Sciatic nerve (tissue), 2 donors: ENCODE measurements around the gene LPAR1. TPM values are rescaled to one million over a fixed set of nuclear protein-coding genes. Genes with fewer than 3 reads are reported as not detected.
A peak's percentile ranks its signal among the peaks of the same experiment; 100 is the strongest.

Source experiments
- ATAC-seq: fragments of 200-7000 bp; cut with Tn5 transposase; one replicate; pipeline ENCODE4 v1.9.1; 2020; ENCODE audit warnings: mild to moderate bottlenecking, moderate library complexity
- DNase-seq: peaks from one replicate; pipeline ENCODE4 v3.0.0-alpha.2; 2020; ENCODE audit warnings: low spot score
- intact Hi-C: fragments of 100-400 bp; cut with DNase I; formaldehyde crosslinking; loops from one replicate; pipeline ENCODE4 v1.14.2; 2022
- total RNA-seq: library from RNA; stranded (reverse); fragmentation: NEBNext Ultra II Directional; extraction: Animal tissue kit (Norgen Biotek cat#: 25700); gene quantifications from one replicate; pipeline ENCODE4 v1.2.1, GENCODE V29; 2021
- donor health status: DM: no; HTN: no; CAD: no.
- donor health status: DM: no; HTN: no; CAD: no.

The LPAR1 gene
- total RNA-seq, 1 donor from 2014 or later, result 170 TPM

DNA sequence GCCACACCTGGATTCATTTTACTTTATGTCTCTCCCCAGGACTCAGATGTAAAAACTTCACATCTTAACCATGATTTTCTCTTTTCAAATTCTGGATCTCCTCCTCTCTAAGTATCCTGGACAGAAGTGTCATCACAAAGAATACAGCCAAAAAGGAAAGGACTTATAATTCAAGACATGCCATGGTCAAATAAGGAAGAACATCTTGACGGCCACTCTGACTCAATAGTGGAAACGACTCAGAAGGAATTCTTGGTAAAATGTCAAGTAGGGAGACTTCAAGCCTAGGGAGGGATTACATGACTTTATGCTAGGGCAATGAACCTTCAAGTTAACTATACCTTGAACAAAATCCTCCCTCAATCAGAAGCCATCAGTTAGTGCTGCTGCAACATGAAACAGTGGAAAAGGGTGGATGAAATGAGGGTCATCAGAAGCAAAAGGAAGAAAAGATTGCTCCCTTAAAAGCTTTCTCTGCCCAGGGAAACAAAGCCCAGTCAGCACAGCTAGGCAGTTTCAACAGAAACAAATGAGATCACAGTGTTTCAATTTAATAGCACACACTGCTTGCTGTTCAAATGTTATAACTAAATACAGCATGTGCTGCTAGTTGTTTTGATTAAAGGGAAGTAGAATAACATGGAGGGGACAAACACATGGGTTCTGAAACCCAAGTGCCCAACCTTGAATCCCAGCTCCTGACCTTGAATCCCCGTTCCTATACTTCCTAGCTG, 101.4 kb downstream of the LPAR1 start:
- intact Hi-C loops, result no loop called here
- ATAC-seq, result peak; percentile 67
- DNase-seq, result no peak

DNA sequence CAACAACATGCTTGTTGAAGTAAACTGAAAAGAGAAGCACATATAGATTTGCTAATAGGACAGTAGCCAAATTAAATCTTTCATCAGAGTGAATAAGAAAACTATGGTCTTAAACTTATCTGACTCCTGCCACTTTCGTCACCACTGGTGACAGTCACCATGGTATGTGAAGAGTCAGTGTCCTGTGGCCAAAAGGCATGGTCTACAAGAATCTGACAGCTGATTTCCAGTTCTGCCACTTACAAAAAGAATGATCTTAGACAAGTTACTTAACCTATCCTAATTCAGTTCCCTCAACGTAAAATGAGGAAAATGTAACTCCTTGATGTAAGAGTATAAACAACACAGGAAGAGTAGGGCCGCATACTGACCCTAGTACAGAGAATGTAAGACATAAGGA, 102.0 kb downstream of the LPAR1 start:
- DNase-seq (no peak), ATAC-seq (no peak)
- intact Hi-C loops, result no loop called here

DNA sequence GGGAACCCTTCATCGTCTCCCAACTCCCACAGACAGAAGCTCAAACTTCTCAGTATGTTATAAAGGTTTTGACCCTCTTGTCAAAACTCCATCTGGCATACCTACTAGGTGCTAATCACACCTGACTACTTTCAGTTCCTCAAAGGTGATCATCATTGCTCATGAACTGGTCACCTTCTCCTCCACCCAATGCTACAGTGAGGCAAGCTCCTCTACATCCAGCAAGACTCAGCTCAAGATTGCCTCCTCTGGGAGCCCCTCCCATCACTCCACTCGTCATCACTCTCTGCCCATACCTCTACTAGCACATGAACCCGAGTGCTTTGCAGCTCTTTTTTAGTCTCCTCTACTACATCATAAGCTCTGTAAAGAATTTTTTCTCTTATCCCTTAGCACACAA, 102.4 kb downstream of the LPAR1 start:
- DNase-seq, result no peak
- no peak for ATAC-seq
- intact Hi-C loops, result no loop called here

DNA sequence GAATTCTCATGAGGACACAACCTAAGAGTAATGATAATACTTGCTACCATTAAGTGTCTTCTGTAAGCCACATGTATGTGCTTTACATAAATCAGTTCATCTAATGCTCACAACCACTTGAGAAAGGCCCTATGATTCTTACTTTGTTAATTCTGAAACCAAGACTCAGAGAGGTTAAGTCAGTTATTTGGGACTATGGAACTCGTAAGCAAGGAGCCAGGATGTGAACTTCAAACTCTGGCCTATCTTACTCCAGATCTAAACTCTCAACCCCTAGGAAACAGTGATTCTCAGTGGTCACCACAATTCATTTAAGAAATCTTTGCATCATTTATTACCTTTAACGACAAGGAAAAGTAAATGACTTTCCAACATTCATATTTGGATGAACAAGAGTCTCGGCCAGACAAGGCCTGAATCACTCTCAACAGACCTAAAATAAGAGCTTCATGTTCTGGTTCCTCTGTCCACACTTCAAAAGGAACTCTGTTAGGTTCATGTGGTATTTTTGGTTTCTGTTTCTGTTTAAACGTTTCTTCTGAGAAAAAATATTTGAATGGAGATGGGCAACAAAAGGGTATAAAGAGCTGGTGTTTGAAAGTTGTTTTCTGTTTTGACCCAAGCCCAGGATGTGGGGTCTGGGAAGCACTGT, 104.8 kb downstream of the LPAR1 start:
- intact Hi-C loops, result no loop called here
- no peak for ATAC-seq

DNA sequence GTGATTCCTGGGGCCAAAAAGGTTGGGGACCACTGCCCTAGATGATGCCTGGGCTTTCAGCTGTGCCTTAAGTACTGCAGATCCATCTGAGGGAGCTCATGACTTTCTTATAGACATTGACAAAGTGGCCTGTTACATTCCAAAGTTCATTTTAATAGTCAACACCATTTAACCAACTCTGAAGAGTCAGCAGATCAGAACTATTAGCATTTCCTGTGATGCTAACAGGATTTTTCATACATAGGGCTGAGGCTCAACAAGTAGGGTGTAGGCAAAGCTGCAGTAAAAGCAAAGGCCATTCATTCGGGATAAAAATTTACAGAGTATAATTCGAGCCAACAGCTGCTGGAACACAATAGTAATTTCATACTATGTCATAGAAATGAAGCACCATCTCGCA, 105.4 kb downstream of the LPAR1 start:
- intact Hi-C loops, result no loop called here
- ATAC-seq, result no peak
- DNase-seq, result no peak

More for the DNA sequence above, 104.8 kb downstream of the LPAR1 start:
- DNase-seq, result no peak

DNA sequence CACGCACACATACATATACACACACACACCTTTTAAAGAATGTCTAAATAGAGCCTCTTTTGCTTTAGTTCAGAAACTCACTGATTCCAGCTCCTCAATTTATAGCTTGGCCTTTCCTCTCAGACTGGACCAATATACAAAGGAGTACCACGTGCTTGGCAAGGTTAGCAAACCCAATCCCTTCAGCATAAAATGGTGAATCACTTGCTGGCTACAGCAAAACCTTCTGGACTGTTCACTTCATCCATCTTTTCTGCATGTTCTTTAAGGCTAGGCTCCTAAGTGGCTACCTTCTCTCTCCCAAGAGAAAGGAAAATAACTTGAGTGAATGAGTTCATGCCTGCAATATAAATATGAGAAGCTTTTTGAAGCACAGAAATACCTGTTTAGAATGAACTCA, 109.7 kb downstream of the LPAR1 start:
- no peak for DNase-seq
- no peak for ATAC-seq
- intact Hi-C loops, result no loop called here

DNA sequence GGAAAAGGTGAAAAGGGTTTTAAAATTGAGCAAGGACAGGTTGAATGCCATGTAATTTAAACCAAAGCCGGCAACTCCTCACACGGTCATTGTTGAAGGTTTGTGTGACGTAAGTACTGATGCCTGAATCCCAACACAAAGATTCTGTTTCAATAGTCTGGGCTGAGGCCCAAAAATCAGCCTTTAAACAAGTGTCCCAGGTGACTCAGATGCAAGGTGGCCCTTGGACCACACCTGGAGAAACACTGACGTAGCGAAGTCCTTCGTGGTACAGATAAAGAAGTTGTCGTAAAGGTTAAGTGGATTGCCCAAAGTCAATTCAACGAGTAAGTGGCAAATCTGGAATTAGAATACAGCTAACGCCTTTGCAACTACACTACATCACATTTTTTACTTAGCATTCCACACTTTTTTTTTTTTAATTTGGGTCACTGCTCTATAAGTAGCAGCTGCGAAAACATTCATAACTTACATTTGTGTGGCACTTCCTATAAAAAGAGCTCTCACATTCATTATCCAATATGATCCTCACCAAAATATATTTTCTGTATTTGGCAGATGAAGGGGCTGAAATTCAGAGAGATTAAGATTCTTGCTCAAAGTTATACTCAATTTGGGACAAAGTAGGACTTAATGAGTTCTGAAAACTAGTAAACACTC, 111.3 kb downstream of the LPAR1 start:
- ATAC-seq (peak; percentile 85), DNase-seq (no peak)
- intact Hi-C loops, result no loop called here

DNA sequence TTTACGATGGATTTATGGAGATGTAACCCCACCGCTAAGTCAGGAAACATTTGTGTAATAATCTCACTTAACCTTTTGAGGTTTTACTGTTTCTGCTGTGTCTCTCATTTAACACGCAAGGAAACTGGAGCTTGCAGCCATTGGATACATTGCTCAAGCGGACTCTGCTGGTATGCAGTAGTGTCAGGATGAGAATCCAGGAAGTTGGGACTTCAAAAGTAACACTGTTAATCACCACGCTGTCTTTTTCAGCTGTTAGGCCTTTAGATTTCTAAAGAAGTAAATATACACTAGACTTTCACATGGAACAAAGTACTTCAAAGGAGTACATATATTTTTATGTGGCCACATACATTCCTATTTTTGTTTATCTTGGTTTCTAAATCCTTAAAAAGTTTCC, 114.7 kb downstream of the LPAR1 start:
- DNase-seq (no peak), ATAC-seq (no peak)
- intact Hi-C loops, result no loop called here

DNA sequence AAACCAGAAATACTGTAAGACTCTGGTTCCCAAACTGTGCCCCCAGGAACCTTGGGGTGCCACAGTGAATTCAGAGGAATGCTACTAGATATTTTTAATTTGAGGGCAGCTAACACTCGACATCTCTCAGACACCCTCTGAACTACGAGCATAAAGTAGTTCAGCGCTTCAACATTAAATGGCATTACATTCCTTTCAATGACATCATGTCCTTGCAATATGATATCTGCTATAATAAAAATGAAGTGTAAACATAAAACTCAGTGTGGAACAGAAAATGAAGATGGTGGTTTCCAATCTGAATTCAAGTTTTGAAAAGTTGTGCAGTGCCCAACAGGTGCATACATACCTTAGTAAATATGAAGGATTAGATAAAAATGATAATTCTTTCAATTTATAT, 116.1 kb downstream of the LPAR1 start:
- intact Hi-C loops, result no loop called here
- no peak for ATAC-seq
- no peak for DNase-seq

DNA sequence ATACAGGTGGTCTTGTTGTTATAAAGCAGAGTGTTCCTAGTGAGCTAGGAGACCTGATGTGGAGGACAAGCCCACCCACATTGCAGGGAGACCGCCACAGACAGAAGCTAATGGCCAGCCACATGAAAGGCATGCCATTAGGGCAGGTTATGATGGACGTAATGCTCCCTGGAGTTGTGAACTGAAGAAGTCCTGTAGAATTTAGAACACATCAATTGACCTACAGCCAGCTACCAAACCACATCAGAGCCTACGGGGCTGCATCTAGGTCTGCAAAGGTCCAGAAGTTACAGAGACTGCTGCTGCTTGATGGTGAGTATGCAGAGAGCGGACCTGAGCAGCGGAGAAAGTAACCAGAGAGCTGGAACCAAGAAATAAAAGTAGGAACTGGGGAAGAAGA, 116.6 kb downstream of the LPAR1 start:
- DNase-seq, result no peak
- intact Hi-C loops, result no loop called here
- ATAC-seq, result no peak

DNA sequence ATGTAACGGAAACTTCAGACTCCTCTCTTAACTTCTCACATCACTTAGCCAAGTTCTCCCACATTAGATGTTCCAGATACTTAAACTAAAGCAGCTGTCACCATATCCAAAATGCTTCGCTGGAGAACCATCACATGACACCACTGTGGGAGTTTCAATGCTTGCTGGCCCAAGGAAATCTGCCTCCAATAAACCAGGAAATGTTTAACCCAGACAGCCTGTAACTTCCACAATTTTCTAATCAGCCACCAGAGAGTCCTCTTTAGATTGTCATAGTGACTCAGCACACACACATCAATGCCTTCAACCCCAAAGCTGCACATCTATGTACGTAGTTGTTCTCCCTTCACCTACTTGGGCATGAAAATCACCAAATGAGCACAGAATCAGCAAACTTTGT, 118.7 kb downstream of the LPAR1 start:
- peak; percentile 71 for ATAC-seq
- no peak for DNase-seq
- intact Hi-C loops, result no loop called here

DNA sequence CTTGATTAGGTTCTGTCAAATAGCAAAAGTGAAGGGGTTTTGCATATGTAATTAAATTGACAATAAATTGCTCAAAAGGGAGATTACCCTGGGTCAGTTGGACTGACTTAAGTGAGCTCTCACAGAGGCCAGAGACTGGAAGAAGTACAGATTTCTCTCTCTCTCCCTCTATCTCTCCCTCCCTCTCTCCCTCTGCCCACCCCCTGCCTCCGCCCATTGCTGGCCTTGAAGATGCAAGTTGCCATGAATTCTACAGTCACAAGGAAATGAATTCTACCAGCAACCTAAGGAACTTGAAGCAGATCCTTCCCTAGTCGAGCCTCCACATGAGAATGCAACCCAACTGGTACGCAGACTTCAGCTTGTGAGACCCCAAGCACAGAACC, 119.2 kb downstream of the LPAR1 start:
- intact Hi-C loops, result no loop called here
- DNase-seq (no peak), ATAC-seq (no peak)

DNA sequence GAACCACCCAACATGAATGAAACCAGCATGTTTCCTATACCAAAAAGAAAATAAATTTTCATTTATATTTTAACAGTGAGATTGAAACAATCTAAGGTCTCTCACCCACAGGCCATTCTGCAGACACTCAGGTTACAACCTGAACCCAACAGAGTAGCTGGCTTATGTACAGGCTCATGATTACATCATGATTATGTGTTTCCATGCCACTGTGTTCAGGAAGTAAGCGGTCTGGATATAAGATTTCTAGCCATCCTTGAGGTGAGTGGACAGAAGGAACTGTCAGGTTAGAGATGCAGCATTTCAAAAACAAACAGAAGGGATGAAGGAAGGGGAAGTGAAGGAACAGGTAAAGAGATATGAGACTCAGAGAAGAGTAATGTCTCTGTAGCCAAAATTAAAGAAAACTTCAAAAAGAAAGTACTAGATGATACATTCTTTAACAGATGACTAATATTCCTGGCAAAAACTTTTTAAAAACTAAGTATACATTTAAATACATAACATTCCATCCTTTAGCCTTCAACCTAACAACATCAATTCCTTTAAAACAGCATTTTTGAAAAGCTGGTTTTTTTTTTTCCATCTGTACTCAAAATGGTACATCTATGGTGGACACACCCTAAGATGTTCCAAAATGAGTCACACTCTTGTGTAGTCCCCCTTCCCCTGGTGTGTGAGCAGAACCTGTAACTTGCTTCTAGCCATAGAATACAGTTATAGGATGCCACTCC, 119.8 kb downstream of the LPAR1 start:
- intact Hi-C loops, result no loop called here

DNA sequence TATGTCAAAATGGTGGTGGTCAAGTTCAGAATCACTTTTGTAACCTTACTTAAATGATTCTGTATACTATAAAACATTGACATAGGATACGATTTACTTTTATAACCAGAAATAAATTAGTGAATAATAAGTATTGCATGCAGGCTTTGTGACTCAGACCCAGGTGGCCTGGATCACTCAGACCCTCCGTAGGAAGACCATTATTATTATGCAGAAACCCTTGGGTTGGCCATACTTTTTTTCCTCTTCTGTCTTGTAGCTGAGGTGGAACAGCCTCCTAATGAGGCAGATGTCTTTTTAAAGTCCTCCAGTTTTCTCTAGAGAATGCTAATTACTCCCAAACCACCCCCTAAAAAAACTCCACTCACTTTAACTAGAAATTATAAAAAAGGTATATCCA, 121.9 kb downstream of the LPAR1 start:
- intact Hi-C loops, result no loop called here
- ATAC-seq (no peak), DNase-seq (no peak)

More for the DNA sequence above, 119.8 kb downstream of the LPAR1 start:
- no peak for ATAC-seq
- DNase-seq, result no peak

DNA sequence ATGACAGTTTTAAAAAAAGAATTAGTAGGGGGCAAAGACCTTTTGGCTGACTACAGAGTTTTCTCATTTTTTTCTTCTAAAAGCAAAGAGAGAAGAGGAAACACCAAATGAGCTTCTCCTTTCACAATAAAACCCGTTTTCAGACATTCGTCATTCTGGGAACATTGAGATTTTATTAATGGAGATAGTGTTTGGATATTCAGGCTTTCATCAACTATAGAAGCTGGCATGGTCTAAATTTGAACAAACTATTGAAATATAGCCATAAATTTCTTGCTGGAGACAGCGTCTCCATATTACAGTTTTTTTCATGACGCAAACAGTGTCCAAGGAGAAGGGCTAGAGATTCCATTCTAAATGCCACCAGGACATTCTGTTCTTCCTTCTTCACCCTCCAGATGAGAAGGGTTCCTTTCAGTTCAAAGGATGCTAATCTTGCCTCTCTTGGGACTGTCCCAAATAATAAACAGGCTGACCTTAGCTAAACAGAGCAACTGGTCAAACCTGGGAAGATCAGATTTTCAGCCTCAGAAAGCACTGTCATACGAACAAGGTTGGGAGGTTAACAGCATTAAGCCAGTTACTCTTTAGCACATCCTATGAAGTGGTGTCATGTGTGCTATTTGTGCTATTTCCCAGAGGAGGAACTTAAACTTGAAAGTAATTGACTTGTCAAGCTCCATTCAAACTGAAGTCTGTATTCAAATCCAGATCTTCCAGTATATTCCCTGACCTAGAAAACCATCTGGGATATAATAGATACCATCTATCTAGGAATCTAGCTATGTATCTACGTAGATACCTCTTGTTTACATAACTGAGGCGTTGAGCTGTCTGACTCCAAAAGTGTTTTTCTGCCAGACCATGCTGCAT, 125.6 kb downstream of the LPAR1 start:
- intact Hi-C loops, result no loop called here
- DNase-seq (no peak), ATAC-seq (peak; percentile 92)

DNA sequence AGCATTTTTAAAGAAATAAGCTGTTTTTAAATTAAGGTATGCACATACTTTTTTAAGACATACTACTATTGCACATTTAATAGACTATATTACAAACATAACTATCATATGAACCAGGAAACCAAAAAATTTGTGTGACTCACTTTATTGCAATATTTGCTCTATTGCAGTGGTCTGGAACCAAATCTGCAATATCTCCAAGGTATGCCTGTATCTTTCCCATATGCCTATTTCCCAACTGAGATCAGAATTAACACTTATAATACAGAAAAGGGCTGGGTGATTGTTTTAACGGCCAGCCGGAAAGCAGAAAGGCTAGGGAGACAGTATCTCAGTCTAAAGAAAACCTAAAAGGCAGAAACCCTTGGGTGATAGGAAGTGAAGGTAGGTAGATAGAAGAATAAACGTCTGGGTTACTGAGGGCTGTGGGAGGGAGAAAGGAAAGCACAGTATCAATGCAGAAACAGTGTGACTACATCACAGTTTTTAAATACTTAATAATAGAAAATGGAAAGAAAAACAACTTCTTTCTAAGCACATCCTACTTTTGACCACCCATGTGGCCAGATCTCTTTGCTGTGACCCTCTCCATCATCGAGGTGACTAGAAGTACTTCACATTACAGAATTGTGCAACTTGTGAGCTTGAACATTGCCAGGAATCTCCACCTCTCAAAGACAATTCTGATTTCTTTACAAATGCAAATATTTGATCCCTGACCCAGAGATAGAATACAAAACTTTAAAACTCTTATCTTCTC, 126.4 kb downstream of the LPAR1 start:
- intact Hi-C loops, result no loop called here
- DNase-seq (no peak), ATAC-seq (peak; percentile 93)

DNA sequence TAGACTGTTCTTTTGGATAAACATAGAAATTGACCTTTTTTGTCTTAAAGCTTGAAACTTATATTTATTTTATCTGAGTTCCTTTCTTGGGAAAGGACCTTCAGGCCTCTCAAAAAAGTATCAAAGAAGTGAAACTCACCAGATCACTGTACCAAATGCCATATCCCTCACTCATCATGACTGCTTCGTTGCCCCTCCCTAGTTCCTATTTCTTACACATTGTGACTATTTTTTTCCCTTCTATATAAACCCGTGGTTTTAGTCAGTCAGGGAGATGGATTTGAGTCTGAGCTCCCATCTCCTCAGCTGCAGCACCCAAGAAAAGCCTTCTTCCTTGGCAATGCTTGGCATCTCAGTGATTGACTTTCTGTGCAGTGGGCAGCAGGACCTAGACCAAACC, 129.4 kb downstream of the LPAR1 start:
- no peak for ATAC-seq
- intact Hi-C loops, result no loop called here

DNA sequence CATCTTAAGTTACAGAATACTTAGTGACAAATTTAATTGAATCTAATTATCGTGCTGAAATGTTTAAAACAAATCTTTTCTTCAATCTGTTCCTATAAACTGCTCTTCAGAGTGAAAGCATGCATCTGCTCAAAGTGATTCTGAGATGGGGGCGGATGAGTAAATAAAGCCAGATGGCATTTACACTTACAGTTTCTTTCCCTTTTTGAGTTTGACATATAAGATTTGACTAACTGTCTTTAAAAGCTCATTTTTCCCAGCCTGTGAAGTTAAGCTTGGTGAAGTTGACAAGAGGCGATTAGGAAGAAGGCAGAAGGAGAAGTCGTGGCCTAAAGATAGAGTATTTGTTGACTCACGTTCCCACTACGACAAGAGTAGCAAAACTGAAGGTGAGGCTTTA, 137.4 kb downstream of the LPAR1 start:
- DNase-seq (no peak), ATAC-seq (no peak)
- intact Hi-C loops, result loop anchor here (5.0 kb wide), 1 partner anchor 1656 kb away; no protein-coding TSS in a partner anchor

More for the DNA sequence above, 129.4 kb downstream of the LPAR1 start:
- no peak for DNase-seq
